Common myeloid progenitor, CD34-positive (primary cell): ENCODE results near the gene DDX17.

Experiments used
- CTCF ChIA-PET: fragments of 350-600 bp; sonication (Branson Sonifier 250); formaldehyde crosslinking; loops from one replicate; lab custom pipeline; 2021; ENCODE audit warnings: antibody characterized with exemption; lab: Charles Lee
- POLR2A ChIA-PET: fragments of 350-600 bp; sonication (Branson Sonifier 250); formaldehyde crosslinking; loops from one replicate; lab custom pipeline; 2021; ENCODE audit warnings: antibody characterized with exemption; lab: Charles Lee
- DNase-seq, 3 donors: peaks; one replicate each; pipeline versions ENCODE4 v3.0.0 to v3.0.0-alpha.2; 2013
- H3K27ac ChIP-seq, 2 experiments: 1 replicate in 1 of 2; 2 replicates in 1 of 2; pipeline ENCODE4 v1.7.0; 2013; ENCODE audit warnings: inconsistent platforms in 2 of 2, low read length in 2 of 2, mild to moderate bottlenecking in 2 of 2, low read depth in 1 of 2, moderate library complexity in 1 of 2; ENCODE audit not compliant: severe bottlenecking in 2 of 2, insufficient read depth in 1 of 2, poor library complexity in 1 of 2
- H3K27me3 ChIP-seq, 5 experiments: replicated peaks in 2 of 5; 1 replicate in 3 of 5; 2 replicates in 2 of 5; pipeline versions ENCODE4 v1.6.1 to v1.7.0; 2013; ENCODE audit warnings: low read length in 4 of 5, mild to moderate bottlenecking in 2 of 5, moderate library complexity in 2 of 5, inconsistent platforms in 1 of 5; ENCODE audit not compliant: insufficient read depth in 5 of 5, control insufficient read depth in 4 of 5
- H3K36me3 ChIP-seq, 4 experiments: 1 replicate in 2 of 4; 2 replicates in 2 of 4; pipeline versions ENCODE4 v1.6.1 to v1.7.0; 2013; ENCODE audit warnings: low read length in 3 of 4, control low read depth in 1 of 4, mild to moderate bottlenecking in 1 of 4; ENCODE audit not compliant: control insufficient read depth in 4 of 4, insufficient read depth in 4 of 4
- H3K4me1 ChIP-seq, 4 experiments: 1 replicate in 3 of 4; 2 replicates in 1 of 4; pipeline versions ENCODE4 v1.6.1 to v1.7.1; 2013; ENCODE audit warnings: low read length in 3 of 4, mild to moderate bottlenecking in 3 of 4, control low read depth in 1 of 4, inconsistent platforms in 1 of 4, moderate library complexity in 1 of 4; ENCODE audit not compliant: control insufficient read depth in 4 of 4, insufficient read depth in 4 of 4; ENCODE audit errors: control extremely low read depth in 1 of 4
- H3K4me3 ChIP-seq, 7 experiments: 1 replicate in 4 of 7; 2 replicates in 3 of 7; pipeline versions ENCODE4 v1.5.1 to v1.7.0; 2013; ENCODE audit warnings: mild to moderate bottlenecking in 7 of 7, low read length in 6 of 7, moderate library complexity in 6 of 7, inconsistent platforms in 2 of 7, low read depth in 2 of 7, control low read depth in 1 of 7; ENCODE audit not compliant: insufficient read depth in 4 of 7, control insufficient read depth in 1 of 7; ENCODE audit errors: extremely low read depth in 1 of 7
- H3K9me3 ChIP-seq, 5 experiments: 1 replicate in 4 of 5; 2 replicates in 1 of 5; pipeline versions ENCODE4 v1.6.1 to v1.7.1; 2013; ENCODE audit warnings: low read length in 4 of 5, mild to moderate bottlenecking in 2 of 5, inconsistent platforms in 1 of 5, low read depth in 1 of 5, moderate library complexity in 1 of 5; ENCODE audit not compliant: control insufficient read depth in 4 of 5, insufficient read depth in 2 of 5; ENCODE audit errors: control extremely low read depth in 1 of 5
- WGBS: methylation state at CpG from one replicate; pipeline ENCODE4 v1.1.5; 2013; ENCODE audit not compliant: insufficient coverage; 5-methylcytosine and 5-hydroxymethylcytosine counted together

DDX17 gene

GRCh38 chr22:38487946-38488345 lies 18.2 kb downstream of the DDX17 start:
- no peak overlapping the region for H3K4me3 ChIP-seq
- peaks cover 0 to 2% (median 0%) of the 10 kb centered on the region in 4 experiments for H3K4me1 ChIP-seq
- ChIA-PET CTCF (interaction anchor here (0.8 to 1.9 kb wide), 2 partner anchors 13 to 19 kb away, joined by 3 to 4 read pairs; partner anchors contain the start of gene KDELR3), POLR2A (interaction anchor here (3.2 kb wide), 1 partner anchor 15 kb away, joined by 13 read pairs; no protein-coding TSS in a partner anchor)
- H3K27me3 ChIP-seq: no peaks in the 10 kb centered on the region
- no peaks in the 10 kb centered on the region for H3K9me3 ChIP-seq
- no peak for DNase-seq
- 100% methylated on average over 1 of the region's 6 CpGs for WGBS
- H3K27ac ChIP-seq: no peak overlapping the region
- peaks cover 22 to 96% (median 85%) of the 10 kb centered on the region in 4 experiments for H3K36me3 ChIP-seq

- CTCF ChIA-PET: interaction anchor here (0.7 to 1.0 kb wide), 3 partner anchors 10 to 86 kb away, joined by 3 read pairs; no protein-coding TSS in a partner anchor
- H3K27ac ChIP-seq: no peak overlapping the region
- POLR2A ChIA-PET: interaction anchor here (0.6 kb wide), 1 partner anchor 54 kb away, joined by 3 read pairs; no protein-coding TSS in a partner anchor
These were observed 20.3 kb downstream of the DDX17 start for GRCh38 chr22:38485783-38486182.

GRCh38 chr22:38484244-38484643 lies 21.9 kb downstream of the DDX17 start:
- Histone ChIP-seq H3K9me3 (no peaks in the 10 kb centered on the region), H3K36me3 (peaks cover 31 to 90% (median 73%) of the 10 kb centered on the region in 4 experiments), H3K27ac (no peak overlapping the region), H3K4me3 (no peak overlapping the region), H3K27me3 (no peaks in the 10 kb centered on the region), H3K4me1 (no peaks in the 10 kb centered on the region)
- ChIA-PET CTCF (interaction anchor here (1.1 to 1.3 kb wide), 2 partner anchors 9 to 10 kb away, joined by 3 read pairs; no protein-coding TSS in a partner anchor), POLR2A (interaction anchor here (1.0 kb wide), 1 partner anchor 18 kb away, joined by 3 read pairs; no protein-coding TSS in a partner anchor)
- DNase-seq: no peak
- 83% methylated on average over 1 of the region's 1 CpG for WGBS

More at GRCh38 chr22:38485783-38486182, 20.3 kb downstream of the DDX17 start:
- no peak overlapping the region for H3K4me3 ChIP-seq
- H3K36me3 ChIP-seq: peaks cover 29 to 97% (median 87%) of the 10 kb centered on the region in 4 experiments
- DNase-seq: peak in 1 of 3 donors; percentile 24
- no peaks in the 10 kb centered on the region for H3K27me3 ChIP-seq
- H3K9me3 ChIP-seq: no peaks in the 10 kb centered on the region
- H3K4me1 ChIP-seq: peaks cover 0 to 2% (median 0%) of the 10 kb centered on the region in 4 experiments
- 100% methylated on average over 5 of the region's 5 CpGs for WGBS

GRCh38 chr22:38482662-38483308 lies 23.3 kb downstream of the DDX17 start:
- Histone ChIP-seq H3K27me3 (no peaks in the 10 kb centered on the region), H3K4me3 (no peak overlapping the region), H3K4me1 (no peaks in the 10 kb centered on the region), H3K36me3 (peaks cover 29 to 75% (median 61%) of the 10 kb centered on the region in 4 experiments), H3K27ac (no peak overlapping the region), H3K9me3 (no peaks in the 10 kb centered on the region)
- whole genome bisulfite sequencing: 97% methylated on average over 5 of the region's 6 CpGs
- no peak for DNase-seq
- POLR2A ChIA-PET: no interaction called here
- CTCF ChIA-PET: interaction anchor here (1.0 kb wide), 1 partner anchor 19 kb away, joined by 3 read pairs; no protein-coding TSS in a partner anchor

GRCh38 chr22:38481871-38482332 lies 24.2 kb downstream of the DDX17 start:
- ChIA-PET CTCF (interaction anchor here (0.9 to 1.0 kb wide), 2 partner anchors 8 to 20 kb away, joined by 3 read pairs; no protein-coding TSS in a partner anchor), POLR2A (interaction anchor here (0.6 kb wide), 1 partner anchor 70 kb away, joined by 6 read pairs; no protein-coding TSS in a partner anchor)
- Histone ChIP-seq H3K36me3 (peaks cover 26 to 69% (median 54%) of the 10 kb centered on the region in 4 experiments), H3K4me1 (no peaks in the 10 kb centered on the region), H3K4me3 (no peak overlapping the region), H3K27me3 (no peaks in the 10 kb centered on the region), H3K27ac (peak overlapping the region in 1 of 2 experiments; percentile 10), H3K9me3 (no peaks in the 10 kb centered on the region)
- WGBS: 99% methylated on average over 8 of the region's 8 CpGs
- DNase-seq: no peak

GRCh38 chr22:38481162-38481870 lies 24.8 kb downstream of the DDX17 start:
- ChIA-PET POLR2A (interaction anchor here (0.6 kb wide), 4 partner anchors 8 to 147 kb away, joined by 3 to 6 read pairs (median 3); no protein-coding TSS in a partner anchor), CTCF (interaction anchor here (0.9 kb wide), 2 partner anchors 9 to 14 kb away, joined by 3 read pairs; no protein-coding TSS in a partner anchor)
- Histone ChIP-seq H3K27me3 (no peaks in the 10 kb centered on the region), H3K4me3 (no peak overlapping the region), H3K27ac (no peak overlapping the region), H3K9me3 (no peaks in the 10 kb centered on the region), H3K4me1 (no peaks in the 10 kb centered on the region), H3K36me3 (peaks cover 22 to 63% (median 49%) of the 10 kb centered on the region in 4 experiments)
- DNase-seq: no peak
- WGBS: 86% methylated on average over 3 of the region's 3 CpGs
